ENCODE data around the gene ZDHHC6.

GRCh38 chr10:112481602-112482001, 34.9 kb upstream of the ZDHHC6 start:
- TF ChIP-seq CTCF (conservative IDR thresholded peaks at IDR 0.05; ENCODE audit: low read length) (no peak), EZH2phosphoT487 (IDR thresholded peaks at IDR 0.05; ENCODE audit: borderline replicate concordance, low read depth, low read length) (no peak)
